ENCODE results near the gene EME1.
"Not testable (repeated sequence)": the region's sequence is repeated elsewhere in the genome, so short reads cannot be mapped to it uniquely, and the experiment has no call there.

The EME1 gene

GRCh38 chr17:50372758-50373556 lies at the start of gene EME1, which contains the start of gene MRPL27:
TSS of gene EME1 (plus strand) at chr17:50373229. CDS start at chr17:50375209, 1,980 bp downstream.
TSS of gene MRPL27 (minus strand) at chr17:50373184. CDS start at chr17:50373170, 14 bp downstream.
- Histone ChIP-seq H3K9me3 (ENCODE audit: control insufficient read depth in 1 of 2, low read length in 2 of 2) (no peaks in the 10 kb centered on the region), H3K4me3 (ENCODE audit: low read depth in 1 of 2, low read length in 2 of 2) (peak within 1 kb of the TSS; percentile 98 to 99), H3K4me1 (ENCODE audit: control insufficient read depth in 1 of 2, insufficient read depth in 2 of 2, low read length in 2 of 2) (peaks cover 17% of the 10 kb centered on the region in 2 donors), H3K27me3 (ENCODE audit: control insufficient read depth in 1 of 2, insufficient read depth in 2 of 2, low read length in 2 of 2) (no peaks in the 10 kb centered on the region), H3K9ac (ENCODE audit: low read depth in 1 of 2, low read length in 2 of 2) (peak within 1 kb of the TSS; percentile 85 to 97), H3K27ac (ENCODE audit: low read depth, low read length) (peak within 1 kb of the TSS; percentile 96), H3K36me3 (ENCODE audit: control insufficient read depth in 1 of 2, insufficient read depth in 2 of 2, low read length in 2 of 2) (peaks cover 20 to 28% of the 10 kb centered on the region in 2 donors)

- H3K4me3 ChIP-seq (ENCODE audit: low read depth in 1 of 2, low read length in 2 of 2): no peak overlapping the region
- H3K27ac ChIP-seq (ENCODE audit: low read depth, low read length): no peak overlapping the region
- no peak overlapping the region for H3K9ac ChIP-seq (ENCODE audit: low read depth in 1 of 2, low read length in 2 of 2)
- no peaks in the 10 kb centered on the region for H3K36me3 ChIP-seq (ENCODE audit: control insufficient read depth in 1 of 2, insufficient read depth in 2 of 2, low read length in 2 of 2)
- no peaks in the 10 kb centered on the region for H3K27me3 ChIP-seq (ENCODE audit: control insufficient read depth in 1 of 2, insufficient read depth in 2 of 2, low read length in 2 of 2)
- no peaks in the 10 kb centered on the region for H3K9me3 ChIP-seq (ENCODE audit: control insufficient read depth in 1 of 2, low read length in 2 of 2)
- H3K4me1 ChIP-seq (ENCODE audit: control insufficient read depth in 1 of 2, insufficient read depth in 2 of 2, low read length in 2 of 2): no peaks in the 10 kb centered on the region
Measured at GRCh38 chr17:50325906-50326305, 47.1 kb upstream of the EME1 start.

- Histone ChIP-seq H3K4me1 (ENCODE audit: control insufficient read depth in 1 of 2, insufficient read depth in 2 of 2, low read length in 2 of 2) (no peaks in the 10 kb centered on the region), H3K27me3 (ENCODE audit: control insufficient read depth in 1 of 2, insufficient read depth in 2 of 2, low read length in 2 of 2) (no peaks in the 10 kb centered on the region), H3K4me3 (ENCODE audit: low read depth in 1 of 2, low read length in 2 of 2) (no peak overlapping the region), H3K36me3 (ENCODE audit: control insufficient read depth in 1 of 2, insufficient read depth in 2 of 2, low read length in 2 of 2) (no peaks in the 10 kb centered on the region), H3K9ac (ENCODE audit: low read depth in 1 of 2, low read length in 2 of 2) (no peak overlapping the region), H3K27ac (ENCODE audit: low read depth, low read length) (no peak overlapping the region), H3K9me3 (ENCODE audit: control insufficient read depth in 1 of 2, low read length in 2 of 2) (no peaks in the 10 kb centered on the region)
Measured at GRCh38 chr17:50326831-50327364, 46.1 kb upstream of the EME1 start.

- no peak overlapping the region for H3K27ac ChIP-seq (ENCODE audit: low read depth, low read length)
- no peaks in the 10 kb centered on the region for H3K4me1 ChIP-seq (ENCODE audit: control insufficient read depth in 1 of 2, insufficient read depth in 2 of 2, low read length in 2 of 2)
- H3K9ac ChIP-seq (ENCODE audit: low read depth in 1 of 2, low read length in 2 of 2): no peak overlapping the region
- H3K27me3 ChIP-seq (ENCODE audit: control insufficient read depth in 1 of 2, insufficient read depth in 2 of 2, low read length in 2 of 2): no peaks in the 10 kb centered on the region
- no peak overlapping the region for H3K4me3 ChIP-seq (ENCODE audit: low read depth in 1 of 2, low read length in 2 of 2)
- H3K36me3 ChIP-seq (ENCODE audit: control insufficient read depth in 1 of 2, insufficient read depth in 2 of 2, low read length in 2 of 2): no peaks in the 10 kb centered on the region
- no peaks in the 10 kb centered on the region for H3K9me3 ChIP-seq (ENCODE audit: control insufficient read depth in 1 of 2, low read length in 2 of 2)
Measured at GRCh38 chr17:50328363-50329325, 44.4 kb upstream of the EME1 start.

- no peaks in the 10 kb centered on the region for H3K36me3 ChIP-seq (ENCODE audit: control insufficient read depth in 1 of 2, insufficient read depth in 2 of 2, low read length in 2 of 2)
- H3K27me3 ChIP-seq (ENCODE audit: control insufficient read depth in 1 of 2, insufficient read depth in 2 of 2, low read length in 2 of 2): no peaks in the 10 kb centered on the region
- H3K9me3 ChIP-seq (ENCODE audit: control insufficient read depth in 1 of 2, low read length in 2 of 2): no peaks in the 10 kb centered on the region
- no peak overlapping the region for H3K4me3 ChIP-seq (ENCODE audit: low read depth in 1 of 2, low read length in 2 of 2)
- no peaks in the 10 kb centered on the region for H3K4me1 ChIP-seq (ENCODE audit: control insufficient read depth in 1 of 2, insufficient read depth in 2 of 2, low read length in 2 of 2)
- no peak overlapping the region for H3K27ac ChIP-seq (ENCODE audit: low read depth, low read length)
- H3K9ac ChIP-seq (ENCODE audit: low read depth in 1 of 2, low read length in 2 of 2): no peak overlapping the region
Measured at GRCh38 chr17:50329716-50330115, 43.3 kb upstream of the EME1 start.

GRCh38 chr17:50330151-50330775 lies 42.8 kb upstream of the EME1 start:
- Histone ChIP-seq H3K4me3 (ENCODE audit: low read depth in 1 of 2, low read length in 2 of 2) (no peak overlapping the region), H3K9ac (ENCODE audit: low read depth in 1 of 2, low read length in 2 of 2) (no peak overlapping the region), H3K9me3 (ENCODE audit: control insufficient read depth in 1 of 2, low read length in 2 of 2) (no peaks in the 10 kb centered on the region), H3K27ac (ENCODE audit: low read depth, low read length) (no peak overlapping the region), H3K4me1 (ENCODE audit: control insufficient read depth in 1 of 2, insufficient read depth in 2 of 2, low read length in 2 of 2) (no peaks in the 10 kb centered on the region), H3K27me3 (ENCODE audit: control insufficient read depth in 1 of 2, insufficient read depth in 2 of 2, low read length in 2 of 2) (no peaks in the 10 kb centered on the region), H3K36me3 (ENCODE audit: control insufficient read depth in 1 of 2, insufficient read depth in 2 of 2, low read length in 2 of 2) (no peaks in the 10 kb centered on the region)

- Histone ChIP-seq H3K27ac (ENCODE audit: low read depth, low read length) (no peak overlapping the region), H3K9me3 (ENCODE audit: control insufficient read depth in 1 of 2, low read length in 2 of 2) (no peaks in the 10 kb centered on the region), H3K27me3 (ENCODE audit: control insufficient read depth in 1 of 2, insufficient read depth in 2 of 2, low read length in 2 of 2) (no peaks in the 10 kb centered on the region), H3K9ac (ENCODE audit: low read depth in 1 of 2, low read length in 2 of 2) (no peak overlapping the region), H3K4me3 (ENCODE audit: low read depth in 1 of 2, low read length in 2 of 2) (no peak overlapping the region), H3K4me1 (ENCODE audit: control insufficient read depth in 1 of 2, insufficient read depth in 2 of 2, low read length in 2 of 2) (no peaks in the 10 kb centered on the region), H3K36me3 (ENCODE audit: control insufficient read depth in 1 of 2, insufficient read depth in 2 of 2, low read length in 2 of 2) (no peaks in the 10 kb centered on the region)
Measured at GRCh38 chr17:50331085-50331791, 41.8 kb upstream of the EME1 start.

- Histone ChIP-seq H3K9ac (ENCODE audit: low read depth in 1 of 2, low read length in 2 of 2) (no peak overlapping the region), H3K36me3 (ENCODE audit: control insufficient read depth in 1 of 2, insufficient read depth in 2 of 2, low read length in 2 of 2) (no peaks in the 10 kb centered on the region), H3K27ac (ENCODE audit: low read depth, low read length) (no peak overlapping the region), H3K4me3 (ENCODE audit: low read depth in 1 of 2, low read length in 2 of 2) (no peak overlapping the region), H3K4me1 (ENCODE audit: control insufficient read depth in 1 of 2, insufficient read depth in 2 of 2, low read length in 2 of 2) (no peaks in the 10 kb centered on the region), H3K27me3 (ENCODE audit: control insufficient read depth in 1 of 2, insufficient read depth in 2 of 2, low read length in 2 of 2) (no peaks in the 10 kb centered on the region), H3K9me3 (ENCODE audit: control insufficient read depth in 1 of 2, low read length in 2 of 2) (no peaks in the 10 kb centered on the region)
Measured at GRCh38 chr17:50332196-50332595, 40.8 kb upstream of the EME1 start.

- H3K36me3 ChIP-seq (ENCODE audit: control insufficient read depth in 1 of 2, insufficient read depth in 2 of 2, low read length in 2 of 2); H3K9me3 ChIP-seq (ENCODE audit: control insufficient read depth in 1 of 2, low read length in 2 of 2); H3K4me3 ChIP-seq (ENCODE audit: low read depth in 1 of 2, low read length in 2 of 2); H3K27me3 ChIP-seq (ENCODE audit: control insufficient read depth in 1 of 2, insufficient read depth in 2 of 2, low read length in 2 of 2); H3K9ac ChIP-seq (ENCODE audit: low read depth in 1 of 2, low read length in 2 of 2); H3K4me1 ChIP-seq (ENCODE audit: control insufficient read depth in 1 of 2, insufficient read depth in 2 of 2, low read length in 2 of 2); H3K27ac ChIP-seq (ENCODE audit: low read depth, low read length): not testable (repeated sequence)
Measured at GRCh38 chr17:50333291-50334057, 39.6 kb upstream of the EME1 start.

All from duodenal mucosa (tissue), 2 donors.